Endodermal cell (in vitro differentiated cells): ENCODE data around the gene UBE2K. TPM values are rescaled to one million over a fixed set of nuclear protein-coding genes. Genes with fewer than 3 reads are reported as not detected.
"Not testable (repeated sequence)": the region's sequence is repeated elsewhere in the genome, so short reads cannot be mapped to it uniquely, and the experiment has no call there.

ENCODE experiments used
- DNase-seq: peaks from one replicate; pipeline ENCODE4 v3.0.0-alpha.2; 2017
- H3K27ac ChIP-seq: 2 replicates; pipeline ENCODE4 v1.5.1; 2013; ENCODE audit warnings: mild to moderate bottlenecking, low read depth, low read length, moderate library complexity
- H3K27me3 ChIP-seq: 2 replicates; pipeline ENCODE4 v1.6.1; 2013; ENCODE audit warnings: mild to moderate bottlenecking, low read length, moderate library complexity; ENCODE audit not compliant: insufficient read depth, control insufficient read depth, poor library complexity, severe bottlenecking
- H3K36me3 ChIP-seq: 2 replicates; pipeline ENCODE4 v1.7.0; 2013; ENCODE audit warnings: mild to moderate bottlenecking, low read length, moderate library complexity; ENCODE audit not compliant: control insufficient read depth, insufficient read depth
- H3K4me1 ChIP-seq: one replicate; pipeline ENCODE4 v1.7.0; 2013; ENCODE audit warnings: low read length; ENCODE audit not compliant: control insufficient read depth, insufficient read depth
- H3K4me3 ChIP-seq: 2 replicates; pipeline ENCODE4 v1.5.1; 2013; ENCODE audit warnings: mild to moderate bottlenecking, low read length, moderate library complexity
- H3K9ac ChIP-seq: 2 replicates; pipeline ENCODE4 v1.6.1; 2013; ENCODE audit warnings: mild to moderate bottlenecking, low read length, moderate library complexity; ENCODE audit not compliant: poor library complexity, severe bottlenecking; ENCODE audit errors: extremely low read depth
- H3K9me3 ChIP-seq: 2 replicates; pipeline ENCODE4 v1.6.1; 2013; ENCODE audit warnings: mild to moderate bottlenecking, low read length, moderate library complexity; ENCODE audit not compliant: control insufficient read depth
- H3K27ac Mint-ChIP-seq: 2 replicates; pipeline ENCODE4 v1.8.0; 2020; ENCODE audit warnings: mixed read lengths
- H3K27me3 Mint-ChIP-seq: 2 replicates; pipeline ENCODE4 v1.8.0; 2021; ENCODE audit warnings: mild to moderate bottlenecking, mixed read lengths; ENCODE audit not compliant: insufficient read depth
- H3K36me3 Mint-ChIP-seq: 2 replicates; pipeline ENCODE4 v1.8.0; 2020; ENCODE audit warnings: low read depth, mixed read lengths
- H3K4me1 Mint-ChIP-seq: 2 replicates; pipeline ENCODE4 v1.8.0; 2020; ENCODE audit warnings: mixed read lengths
- H3K4me3 Mint-ChIP-seq: 2 replicates; pipeline ENCODE4 v1.8.0; 2020; ENCODE audit warnings: mild to moderate bottlenecking, moderate library complexity, mixed read lengths
- H3K9me3 Mint-ChIP-seq: 2 replicates; pipeline ENCODE4 v1.8.0; 2020; ENCODE audit warnings: mild to moderate bottlenecking, mixed read lengths
- whole genome bisulfite sequencing, 2 experiments: methylation state at CpG; one replicate each; pipeline versions ENCODE4 v1.1.5 to v1.1.7; 2013; ENCODE audit warnings: missing lambda C conversion rate in 2 of 2, mixed read lengths in 1 of 2; ENCODE audit not compliant: insufficient coverage in 1 of 2, insufficient read length in 1 of 2; 5-methylcytosine and 5-hydroxymethylcytosine counted together
- total RNA-seq, 2 donors: library from RNA; stranded (reverse); fragmentation: NEBNext Ultra II Directional in 1 of 2; extraction: Animal tissue kit (Norgen Biotek cat#: 25700) in 1 of 2; gene quantifications; 2 replicates in 1 of 2; 3 replicates in 1 of 2; pipeline ENCODE4 v1.2.1, GENCODE V29; 2021
- TF ChIP-seq, protein P1 (sequence below): fragments of 200-600 bp; sonication (generic); conservative IDR thresholded peaks from 2 replicates; pipeline ENCODE4 v1.5.0; 2021; ENCODE audit warnings: antibody characterized with exemption, mild to moderate bottlenecking

The UBE2K gene
- total RNA-seq, 2 donors from 2014 or later: 139 to 143 TPM

DNA sequence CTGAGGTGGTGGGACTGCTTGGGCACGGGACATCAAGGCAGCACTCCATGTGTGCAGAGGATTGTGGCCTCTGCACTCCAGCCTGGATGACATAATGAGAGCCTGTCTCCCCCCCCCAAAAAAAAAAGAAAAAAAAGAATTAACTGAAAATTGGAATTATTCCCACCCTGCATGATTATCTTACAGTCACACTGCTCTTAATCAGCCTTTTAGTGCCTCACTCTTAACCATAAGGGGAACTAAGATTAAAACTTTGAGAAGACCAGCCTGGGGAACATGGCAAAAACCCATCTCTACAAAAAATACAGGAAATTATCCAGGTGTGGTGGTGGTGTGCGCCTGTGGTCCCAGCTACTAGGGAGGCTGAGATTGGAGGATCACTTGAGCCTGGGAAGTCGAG lies 94.6 kb downstream of the UBE2K start:
- H3K9ac ChIP-seq: no peak overlapping the region
- no peaks in the 10 kb centered on the region for H3K9me3 ChIP-seq
- TF ChIP-seq, protein P1, sequence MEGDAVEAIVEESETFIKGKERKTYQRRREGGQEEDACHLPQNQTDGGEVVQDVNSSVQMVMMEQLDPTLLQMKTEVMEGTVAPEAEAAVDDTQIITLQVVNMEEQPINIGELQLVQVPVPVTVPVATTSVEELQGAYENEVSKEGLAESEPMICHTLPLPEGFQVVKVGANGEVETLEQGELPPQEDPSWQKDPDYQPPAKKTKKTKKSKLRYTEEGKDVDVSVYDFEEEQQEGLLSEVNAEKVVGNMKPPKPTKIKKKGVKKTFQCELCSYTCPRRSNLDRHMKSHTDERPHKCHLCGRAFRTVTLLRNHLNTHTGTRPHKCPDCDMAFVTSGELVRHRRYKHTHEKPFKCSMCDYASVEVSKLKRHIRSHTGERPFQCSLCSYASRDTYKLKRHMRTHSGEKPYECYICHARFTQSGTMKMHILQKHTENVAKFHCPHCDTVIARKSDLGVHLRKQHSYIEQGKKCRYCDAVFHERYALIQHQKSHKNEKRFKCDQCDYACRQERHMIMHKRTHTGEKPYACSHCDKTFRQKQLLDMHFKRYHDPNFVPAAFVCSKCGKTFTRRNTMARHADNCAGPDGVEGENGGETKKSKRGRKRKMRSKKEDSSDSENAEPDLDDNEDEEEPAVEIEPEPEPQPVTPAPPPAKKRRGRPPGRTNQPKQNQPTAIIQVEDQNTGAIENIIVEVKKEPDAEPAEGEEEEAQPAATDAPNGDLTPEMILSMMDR: no peak
- DNase-seq: peak; percentile 18
- H3K27ac Mint-ChIP-seq: no peak overlapping the region
- 96 to 100% methylated on average over 3 of the region's 3 CpGs for WGBS, 2 experiments
- H3K27me3 ChIP-seq: no peaks in the 10 kb centered on the region
- H3K9me3 Mint-ChIP-seq: no peaks in the 10 kb centered on the region
- no peaks in the 10 kb centered on the region for H3K36me3 Mint-ChIP-seq
- no peaks in the 10 kb centered on the region for H3K27me3 Mint-ChIP-seq
- H3K4me1 Mint-ChIP-seq: no peaks in the 10 kb centered on the region
- H3K4me3 ChIP-seq: no peak overlapping the region
- no peaks in the 10 kb centered on the region for H3K4me1 ChIP-seq
- H3K36me3 ChIP-seq: no peaks in the 10 kb centered on the region
- H3K4me3 Mint-ChIP-seq: no peak overlapping the region
- no peak overlapping the region for H3K27ac ChIP-seq

DNA sequence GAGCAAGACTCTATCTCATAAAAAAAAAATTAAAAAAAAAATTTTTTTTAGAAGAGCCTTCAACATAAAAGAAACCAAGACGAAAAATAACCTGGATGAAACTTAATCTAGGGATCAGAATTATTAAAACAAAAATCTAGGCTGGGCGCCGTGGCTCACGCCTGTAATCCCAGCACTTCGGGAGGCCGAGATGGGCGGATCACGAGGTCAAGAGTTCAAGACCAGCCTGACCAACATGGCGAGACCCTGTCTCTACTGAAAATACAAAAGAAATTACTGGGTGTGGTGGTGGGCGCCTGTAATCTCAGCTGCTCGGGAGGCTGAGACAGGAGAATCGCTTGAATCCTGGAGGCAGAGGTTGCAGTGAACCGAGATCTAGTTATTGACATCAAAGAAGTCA lies 95.0 kb downstream of the UBE2K start:
- not testable (repeated sequence) for H3K4me3 Mint-ChIP-seq, H3K9ac ChIP-seq, H3K4me3 ChIP-seq, H3K9me3 Mint-ChIP-seq, H3K36me3 ChIP-seq, H3K9me3 ChIP-seq, H3K27ac ChIP-seq, H3K27ac Mint-ChIP-seq, H3K27me3 ChIP-seq, H3K36me3 Mint-ChIP-seq, H3K4me1 ChIP-seq, H3K4me1 Mint-ChIP-seq, H3K27me3 Mint-ChIP-seq
- WGBS, 2 experiments: 92 to 93% methylated on average over 13 of the region's 13 CpGs
- DNase-seq: peak; percentile 7

DNA sequence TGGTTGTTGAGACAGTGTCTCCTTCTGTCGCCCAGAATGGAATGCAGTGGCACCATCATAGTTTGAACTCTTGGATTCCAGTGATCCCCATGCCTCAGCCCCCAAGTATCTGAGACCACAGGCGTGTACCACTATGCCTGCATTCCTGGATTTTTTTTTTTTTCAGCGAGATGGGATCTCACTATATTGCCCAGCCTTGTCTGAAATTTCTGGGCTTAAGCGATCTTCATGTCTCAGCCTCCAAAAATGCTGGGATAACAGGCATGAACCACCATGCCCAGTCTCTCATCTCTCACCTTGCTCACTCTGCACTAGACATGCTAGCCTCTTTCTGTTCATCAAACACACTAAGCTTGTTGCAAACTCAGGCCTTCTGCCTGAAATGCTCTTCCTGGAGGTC lies 104.1 kb downstream of the UBE2K start:
- 46% methylated on average over 4 of the region's 4 CpGs; no CpG with 5 or more reads in 1 of the 2 experiments for WGBS, 2 experiments
- TF ChIP-seq, protein P1: no peak
- no peak overlapping the region for H3K4me3 Mint-ChIP-seq

DNA sequence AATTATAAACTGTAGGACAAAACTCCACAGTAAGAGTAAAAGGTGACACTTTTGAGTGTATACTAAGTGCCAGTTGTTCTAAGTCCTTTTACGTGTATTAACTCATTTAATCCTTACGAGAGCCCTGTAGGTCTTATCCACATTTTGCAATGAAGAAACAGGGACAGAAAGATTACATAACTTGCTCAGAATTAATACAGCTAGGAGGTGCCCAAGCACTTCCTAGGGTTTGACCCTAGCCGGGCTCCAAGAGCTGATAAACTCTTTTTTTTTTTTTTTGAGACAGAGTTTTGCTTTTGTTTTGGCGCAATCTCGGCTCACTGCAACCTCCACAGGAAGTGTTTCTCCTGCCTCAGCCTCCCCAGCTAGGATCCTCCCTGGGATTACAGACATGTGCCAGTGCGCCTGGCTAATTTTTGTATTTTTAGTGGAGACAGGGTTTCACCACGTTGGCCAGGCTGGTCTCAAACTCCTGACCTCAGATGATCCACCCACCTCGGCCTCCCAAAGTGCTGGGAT lies 110.4 kb downstream of the UBE2K start:
- WGBS, 2 experiments: 89 to 92% methylated on average over 5 to 8 of the region's 8 CpGs
- Histone ChIP-seq H3K9ac (no peak overlapping the region), H3K27ac (no peak overlapping the region), H3K4me1 (no peaks in the 10 kb centered on the region), H3K36me3 (no peaks in the 10 kb centered on the region), H3K4me3 (no peak overlapping the region), H3K27me3 (no peaks in the 10 kb centered on the region), H3K9me3 (no peaks in the 10 kb centered on the region)
- DNase-seq: no peak
- H3K9me3 Mint-ChIP-seq: peaks cover 10% of the 10 kb centered on the region
- peaks cover 2% of the 10 kb centered on the region for H3K36me3 Mint-ChIP-seq
- TF ChIP-seq, protein P1: no peak
- no peaks in the 10 kb centered on the region for H3K27me3 Mint-ChIP-seq
- H3K4me3 Mint-ChIP-seq: no peak overlapping the region
- H3K27ac Mint-ChIP-seq: no peak overlapping the region
- H3K4me1 Mint-ChIP-seq: no peaks in the 10 kb centered on the region

More for the DNA sequence above, 104.1 kb downstream of the UBE2K start:
- Mint-ChIP-seq H3K27me3 (no peaks in the 10 kb centered on the region), H3K4me1 (no peaks in the 10 kb centered on the region), H3K36me3 (no peaks in the 10 kb centered on the region), H3K27ac (no peak overlapping the region), H3K9me3 (no peaks in the 10 kb centered on the region)
- Histone ChIP-seq H3K9ac (no peak overlapping the region), H3K36me3 (no peaks in the 10 kb centered on the region), H3K27me3 (no peaks in the 10 kb centered on the region), H3K4me3 (no peak overlapping the region), H3K4me1 (no peaks in the 10 kb centered on the region), H3K27ac (no peak overlapping the region), H3K9me3 (no peaks in the 10 kb centered on the region)
- no peak for DNase-seq
